A673 (cell line): ENCODE results near the gene SNCAIP.

Experiments used
- EZH2 ChIP-seq: fragments of 200-600 bp; sonication (generic); IDR thresholded peaks from 2 replicates; pipeline ENCODE4 v1.6.1; 2017; ENCODE audit warnings: borderline replicate concordance, low read depth, mild to moderate bottlenecking, mixed read lengths, antibody characterized with exemption, low read length; ENCODE audit not compliant: poor library complexity, severe bottlenecking
- TF ChIP-seq, protein P1 (sequence below): fragments of 300-800, 200-600 bp; sonication (generic); conservative IDR thresholded peaks from 2 replicates; pipeline ENCODE4 v1.5.1; 2017; ENCODE audit warnings: low read depth, mild to moderate bottlenecking, antibody characterized with exemption, low read length, moderate library complexity, mixed read lengths

DNA sequence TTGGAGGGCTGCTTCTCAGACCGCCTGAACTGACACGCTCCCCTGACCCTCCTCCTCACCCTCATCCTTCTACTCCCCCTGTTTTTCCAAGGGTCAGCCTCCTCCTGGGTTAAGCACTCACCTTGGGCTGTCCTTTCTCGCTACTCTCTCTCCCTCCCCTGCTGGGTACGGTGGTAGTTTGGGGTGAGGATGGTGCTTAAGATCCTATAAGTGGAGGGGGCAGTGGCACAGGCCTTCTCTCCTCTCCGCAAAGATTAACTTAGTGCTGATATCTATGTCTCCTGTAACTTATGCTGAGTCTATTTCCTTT, 159.7 kb downstream of the SNCAIP start:
- TF ChIP-seq, protein P1, sequence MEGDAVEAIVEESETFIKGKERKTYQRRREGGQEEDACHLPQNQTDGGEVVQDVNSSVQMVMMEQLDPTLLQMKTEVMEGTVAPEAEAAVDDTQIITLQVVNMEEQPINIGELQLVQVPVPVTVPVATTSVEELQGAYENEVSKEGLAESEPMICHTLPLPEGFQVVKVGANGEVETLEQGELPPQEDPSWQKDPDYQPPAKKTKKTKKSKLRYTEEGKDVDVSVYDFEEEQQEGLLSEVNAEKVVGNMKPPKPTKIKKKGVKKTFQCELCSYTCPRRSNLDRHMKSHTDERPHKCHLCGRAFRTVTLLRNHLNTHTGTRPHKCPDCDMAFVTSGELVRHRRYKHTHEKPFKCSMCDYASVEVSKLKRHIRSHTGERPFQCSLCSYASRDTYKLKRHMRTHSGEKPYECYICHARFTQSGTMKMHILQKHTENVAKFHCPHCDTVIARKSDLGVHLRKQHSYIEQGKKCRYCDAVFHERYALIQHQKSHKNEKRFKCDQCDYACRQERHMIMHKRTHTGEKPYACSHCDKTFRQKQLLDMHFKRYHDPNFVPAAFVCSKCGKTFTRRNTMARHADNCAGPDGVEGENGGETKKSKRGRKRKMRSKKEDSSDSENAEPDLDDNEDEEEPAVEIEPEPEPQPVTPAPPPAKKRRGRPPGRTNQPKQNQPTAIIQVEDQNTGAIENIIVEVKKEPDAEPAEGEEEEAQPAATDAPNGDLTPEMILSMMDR, result no peak
- no peak for TF ChIP-seq EZH2
